ENCODE measurements around the gene METTL1. TPM values are rescaled to one million over a fixed set of nuclear protein-coding genes. Genes with fewer than 3 reads are reported as not detected.

METTL1 gene
- total RNA-seq, 1 donor from 2014 or later, result 14.4 TPM

GRCh38 chr12:57811028-57811755 is 39.3 kb upstream of the METTL1 start:
- intact Hi-C loops (cut with DNase I), result no loop called here
- no peaks in the 10 kb centered on the region for H3K9me3 ChIP-seq
- DNase-seq (no peak), ATAC-seq (no peak)
- peaks cover 20% of the 10 kb centered on the region for H3K4me1 ChIP-seq
- H3K4me3 ChIP-seq, result no peak overlapping the region
- H3K27me3 ChIP-seq (ENCODE audit: low read depth), result no peaks in the 10 kb centered on the region
- no peak overlapping the region for H3K27ac ChIP-seq
- H3K36me3 ChIP-seq, result peaks cover 76% of the 10 kb centered on the region
- no peak for TF ChIP-seq CTCF (IDR thresholded peaks at IDR 0.05)

GRCh38 chr12:57810450-57810849 is 38.5 kb upstream of the METTL1 start:
- H3K4me1 ChIP-seq, result peaks cover 13% of the 10 kb centered on the region
- no peak overlapping the region for H3K27ac ChIP-seq
- ATAC-seq, result no peak
- H3K9me3 ChIP-seq, result no peaks in the 10 kb centered on the region
- H3K36me3 ChIP-seq, result peaks cover 83% of the 10 kb centered on the region
- H3K27me3 ChIP-seq (ENCODE audit: low read depth), result no peaks in the 10 kb centered on the region
- TF ChIP-seq CTCF (IDR thresholded peaks at IDR 0.05), result no peak
- intact Hi-C loops (cut with DNase I), result no loop called here
- no peak for DNase-seq
- no peak overlapping the region for H3K4me3 ChIP-seq

- no peak overlapping the region for H3K27ac ChIP-seq
- no peaks in the 10 kb centered on the region for H3K9me3 ChIP-seq
- intact Hi-C loops (cut with DNase I), result no loop called here
- peaks cover 2% of the 10 kb centered on the region for H3K4me1 ChIP-seq
- H3K27me3 ChIP-seq (ENCODE audit: low read depth), result no peaks in the 10 kb centered on the region
- ATAC-seq, result peak in 1 of 2 donors; percentile 43
- no peak overlapping the region for H3K4me3 ChIP-seq
- TF ChIP-seq CTCF (IDR thresholded peaks at IDR 0.05), result no peak
- no peak for DNase-seq
- peaks cover 93% of the 10 kb centered on the region for H3K36me3 ChIP-seq
Observed at GRCh38 chr12:57809425-57809824, 37.5 kb upstream of the METTL1 start.

- peaks cover 100% of the 10 kb centered on the region for H3K36me3 ChIP-seq
- intact Hi-C loops (cut with DNase I), result no loop called here
- H3K4me1 ChIP-seq, result peaks cover 5% of the 10 kb centered on the region
- no peak for DNase-seq
- no peaks in the 10 kb centered on the region for H3K9me3 ChIP-seq
- no peak overlapping the region for H3K4me3 ChIP-seq
- no peak for ATAC-seq
- no peak for TF ChIP-seq CTCF (IDR thresholded peaks at IDR 0.05)
- no peaks in the 10 kb centered on the region for H3K27me3 ChIP-seq (ENCODE audit: low read depth)
- H3K27ac ChIP-seq, result no peak overlapping the region
Observed at GRCh38 chr12:57808351-57808750, 36.4 kb upstream of the METTL1 start.

- Histone ChIP-seq H3K4me1 (peaks cover 6% of the 10 kb centered on the region), H3K36me3 (peaks cover 100% of the 10 kb centered on the region), H3K9me3 (no peaks in the 10 kb centered on the region), H3K27me3 (ENCODE audit: low read depth) (no peaks in the 10 kb centered on the region), H3K27ac (no peak overlapping the region), H3K4me3 (no peak overlapping the region)
- intact Hi-C loops (cut with DNase I), result no loop called here
- TF ChIP-seq CTCF (IDR thresholded peaks at IDR 0.05), result no peak
- ATAC-seq, result no peak
- DNase-seq, result no peak
Observed at GRCh38 chr12:57807285-57807684, 35.4 kb upstream of the METTL1 start.

Measured in lower lobe of right lung (tissue), 2 donors.